DOHH2 (cell line): ENCODE results near the gene KIF26B.

Source experiments
- CTCF ChIP-seq: fragments of 200-600 bp; sonication (generic); IDR thresholded peaks from one replicate; pipeline ENCODE4 v1.5.1; 2014; ENCODE audit warnings: antibody characterized with exemption, mild to moderate bottlenecking, low read depth, low read length; ENCODE audit not compliant: poor library complexity, severe bottlenecking
- EZH2phosphoT487 ChIP-seq: fragments of 200-600 bp; sonication (generic); IDR thresholded peaks from 2 replicates; pipeline ENCODE4 v1.6.1; 2017; ENCODE audit warnings: borderline replicate concordance, mild to moderate bottlenecking, antibody characterized with exemption, low read length, moderate library complexity, mixed read lengths

DNA sequence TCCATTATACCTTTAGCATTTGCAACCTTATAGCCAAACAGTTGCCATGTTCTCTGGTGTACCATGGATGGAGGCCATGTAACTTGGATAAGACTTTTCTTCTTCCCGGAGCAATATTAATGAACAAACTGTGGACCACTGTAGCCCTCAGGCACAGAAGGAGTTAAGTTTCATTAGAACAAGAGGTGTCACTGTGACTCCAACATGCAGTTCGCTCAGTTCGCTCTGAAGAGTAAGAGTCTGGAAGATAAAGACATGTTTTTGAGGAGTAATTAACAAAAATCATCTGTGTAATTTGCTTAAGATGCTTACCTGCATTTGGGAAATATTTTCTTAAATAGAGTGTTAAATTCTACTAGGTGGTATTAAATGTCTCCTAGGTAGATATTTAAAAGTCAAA, 4.1 kb downstream of the KIF26B start:
- no peak for TF ChIP-seq CTCF
- TF ChIP-seq EZH2phosphoT487: no peak
